CD4-positive, alpha-beta T cell treated with Interleukin-10 for 1 hour (primary cell): ENCODE results near the gene TNFAIP8L2.
"Not testable (repeated sequence)": the region's sequence is repeated elsewhere in the genome, so short reads cannot be mapped to it uniquely, and the experiment has no call there.

ENCODE experiments used
- DNase-seq: peaks from one replicate; pipeline ENCODE4 v3.0.0-alpha.2; 2020

TNFAIP8L2 gene

DNA sequence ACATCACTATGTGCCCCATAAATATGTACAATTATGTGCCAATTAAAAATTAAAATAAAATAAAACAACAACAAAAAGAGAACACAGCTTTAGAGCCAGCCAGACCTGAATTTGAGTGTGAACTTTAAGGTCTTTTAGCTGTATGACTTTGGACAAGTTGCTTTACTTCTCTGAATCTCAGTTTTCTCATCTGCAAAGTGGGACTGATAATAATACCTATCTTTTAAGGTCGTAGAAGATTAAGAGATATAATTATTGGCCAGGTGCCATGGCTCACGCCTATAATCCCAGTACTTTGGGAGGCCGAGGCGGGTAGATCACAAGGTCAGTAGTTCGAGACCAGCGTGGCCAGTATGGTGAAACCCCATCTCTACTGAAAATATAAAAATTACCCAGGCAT is 36.9 kb downstream of the TNFAIP8L2 start:
- DNase-seq: no peak

DNA sequence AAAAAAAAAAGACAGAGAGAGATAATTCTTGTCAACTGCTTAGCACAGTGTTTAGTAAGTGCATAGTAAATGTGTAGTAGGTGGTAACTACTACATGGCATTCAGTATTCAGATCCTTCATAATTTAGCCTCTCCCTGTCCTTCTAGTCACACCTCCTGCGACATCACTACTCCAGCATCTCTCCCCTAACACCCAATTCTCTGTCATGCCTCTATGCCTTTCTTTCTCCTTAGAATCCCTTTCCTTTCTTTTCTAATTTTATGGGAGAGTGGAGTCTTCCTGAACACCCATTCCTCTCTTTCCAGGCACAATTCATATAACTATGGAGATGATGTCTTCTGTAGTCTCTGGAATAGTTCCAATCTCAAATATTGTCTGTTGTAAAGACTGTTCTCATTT is 37.4 kb downstream of the TNFAIP8L2 start:
- DNase-seq: no peak

DNA sequence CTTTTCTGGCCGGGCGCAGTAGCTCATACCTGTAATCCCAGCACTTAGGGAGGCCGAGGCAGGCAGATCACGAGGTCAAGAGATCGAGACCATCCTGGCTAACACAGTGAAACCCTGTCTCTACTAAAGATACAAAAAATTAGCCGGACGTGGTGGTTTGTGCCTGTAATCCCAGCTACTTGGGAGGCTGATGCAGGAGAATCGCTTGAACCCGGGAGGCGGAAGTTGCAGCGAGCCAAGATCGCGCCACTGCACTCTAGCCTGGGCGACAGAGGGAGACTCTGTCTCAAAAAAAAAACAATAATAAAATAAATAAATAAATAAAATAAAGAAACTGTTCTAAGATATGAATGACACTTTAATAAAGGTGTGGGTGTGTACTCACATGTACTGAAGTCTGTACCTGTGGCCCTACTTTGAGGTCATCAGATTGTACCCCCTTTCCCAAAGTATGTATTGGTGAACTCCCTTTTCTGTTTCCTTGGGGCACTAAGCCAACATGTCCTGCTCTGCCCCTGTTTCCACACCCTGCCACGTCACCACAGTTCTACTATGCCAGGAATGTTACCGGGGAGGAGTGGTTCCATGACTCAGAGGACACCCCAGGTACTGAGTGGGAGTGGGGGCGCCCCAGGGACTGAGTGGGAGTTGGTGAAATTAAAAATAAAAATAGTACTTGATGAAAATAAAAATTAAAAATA is 38.6 kb downstream of the TNFAIP8L2 start:
- DNase-seq: not testable (repeated sequence)

DNA sequence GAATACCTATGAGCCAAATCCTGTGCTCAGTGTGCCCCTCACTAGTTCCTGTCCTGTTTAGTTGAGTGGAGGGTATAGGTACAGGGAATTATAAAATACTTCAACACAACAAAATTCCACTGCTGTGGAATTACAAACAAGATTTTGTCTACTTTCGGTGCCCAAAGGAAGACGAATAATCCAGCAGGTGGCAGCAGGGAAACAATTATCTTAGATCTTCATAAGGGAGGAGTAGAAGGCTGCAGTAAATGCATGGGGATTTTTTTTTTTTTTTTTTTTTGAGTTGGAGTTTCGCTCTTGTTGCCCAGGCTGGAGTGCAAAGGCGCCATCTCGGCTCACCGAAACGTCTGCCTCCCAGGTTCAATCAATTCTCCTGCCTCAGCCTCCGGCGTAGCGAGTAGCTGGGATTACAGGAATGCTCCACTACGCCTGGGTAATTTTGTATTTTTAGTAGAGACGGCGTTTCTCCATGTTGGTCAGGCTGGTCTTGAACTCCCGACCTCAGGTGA is 39.9 kb downstream of the TNFAIP8L2 start:
- peak; percentile 74 for DNase-seq

DNA sequence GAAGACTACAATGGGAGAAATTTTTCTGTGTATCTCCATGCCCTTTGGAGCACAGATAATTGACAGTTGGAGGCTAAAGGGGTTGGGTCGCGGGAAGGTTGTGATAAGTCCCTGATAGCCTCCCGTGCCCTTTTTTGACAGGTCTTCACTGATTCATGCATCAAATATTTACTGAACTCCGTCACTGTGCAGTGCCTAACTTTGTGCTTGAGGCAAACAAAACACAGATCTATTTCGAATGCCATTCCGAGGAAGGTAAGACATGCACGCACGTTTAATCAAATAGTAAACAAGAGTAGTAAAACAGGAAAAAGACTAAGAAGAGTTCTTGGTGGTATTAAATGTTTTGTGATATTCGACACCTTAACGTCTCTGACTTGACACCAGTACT is 41.4 kb downstream of the TNFAIP8L2 start:
- no peak for DNase-seq

DNA sequence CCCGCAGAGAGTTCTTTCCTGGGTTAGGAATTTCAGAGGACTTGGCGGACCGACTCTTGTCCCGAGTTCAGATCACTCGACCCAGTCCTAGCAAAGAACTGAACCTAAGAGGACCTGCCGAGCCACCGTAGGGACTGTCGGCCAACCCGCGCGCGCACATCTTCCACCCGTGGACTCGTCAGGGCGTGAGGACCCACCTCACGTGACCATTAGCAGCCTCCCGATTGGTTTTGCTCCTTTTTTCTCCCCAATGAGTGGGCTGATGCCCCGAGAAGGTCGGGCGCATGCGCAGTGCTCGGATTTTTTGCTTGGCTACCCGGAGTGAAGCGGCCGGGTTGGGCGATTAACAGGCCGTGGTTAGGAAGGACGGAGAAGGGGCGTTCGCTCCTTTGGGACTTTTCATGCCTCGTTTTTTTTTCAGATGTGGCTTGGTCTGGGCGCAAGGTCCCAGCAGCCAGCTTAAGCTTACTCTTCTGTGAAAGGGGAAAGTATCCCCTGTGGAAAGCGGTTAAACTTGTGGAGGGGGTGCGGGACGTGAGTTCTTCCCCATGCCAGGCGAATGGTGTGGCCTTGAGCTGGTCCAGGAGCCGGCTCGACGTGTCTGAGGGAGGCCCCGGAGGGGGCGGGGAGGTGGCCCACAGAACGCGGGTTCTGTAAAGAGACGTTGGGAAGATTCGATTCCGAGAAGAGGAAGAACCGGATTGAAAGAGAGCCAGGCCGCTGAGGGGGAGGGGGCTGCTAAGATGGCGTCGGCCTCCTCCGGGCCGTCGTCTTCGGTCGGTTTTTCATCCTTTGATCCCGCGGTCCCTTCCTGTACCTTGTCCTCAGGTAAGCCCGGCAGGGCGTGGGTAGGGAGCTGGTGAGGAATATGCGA is 42.0 kb downstream of the TNFAIP8L2 start, which contains the start of gene PIP5K1A:
TSS of gene PIP5K1A (plus strand) at position 299 of the 874 bp plus-strand sequence. CDS start at position 744, 445 bp downstream.
- DNase-seq: peak; percentile 99

DNA sequence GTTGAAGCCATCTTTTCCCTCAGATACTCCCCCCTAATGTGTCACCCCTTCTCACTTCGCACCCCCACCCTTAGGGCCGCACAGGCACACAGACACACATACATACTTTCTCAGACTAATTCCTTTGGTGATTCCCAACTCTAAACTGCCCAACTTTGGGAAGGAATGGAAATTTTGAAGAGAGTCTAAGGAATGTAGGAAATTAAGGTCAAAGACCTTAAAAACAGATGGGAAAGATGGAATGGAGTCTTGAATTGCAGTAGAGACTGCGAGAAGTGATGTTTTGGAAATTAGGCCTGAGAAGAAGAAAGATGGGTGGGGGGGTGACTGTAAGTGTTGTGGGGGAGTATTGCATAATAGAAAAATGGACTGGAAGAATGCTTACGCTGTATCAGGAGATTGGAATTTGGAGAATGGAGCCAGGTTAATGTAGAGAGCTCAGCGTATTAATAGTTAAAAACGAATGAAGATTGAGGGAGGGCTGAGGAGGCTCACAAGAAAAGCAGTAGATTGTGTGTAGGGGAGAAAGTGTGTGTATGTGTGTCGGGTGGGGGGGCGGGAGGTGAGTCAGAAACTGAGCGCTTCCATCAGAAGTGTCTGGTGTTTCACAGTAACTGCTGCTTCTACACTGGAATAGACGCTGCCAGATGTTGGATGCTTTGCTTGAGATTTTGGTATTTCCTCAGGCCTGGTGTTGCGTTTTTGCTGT is 43.6 kb downstream of the TNFAIP8L2 start:
- DNase-seq: peak; percentile 14

DNA sequence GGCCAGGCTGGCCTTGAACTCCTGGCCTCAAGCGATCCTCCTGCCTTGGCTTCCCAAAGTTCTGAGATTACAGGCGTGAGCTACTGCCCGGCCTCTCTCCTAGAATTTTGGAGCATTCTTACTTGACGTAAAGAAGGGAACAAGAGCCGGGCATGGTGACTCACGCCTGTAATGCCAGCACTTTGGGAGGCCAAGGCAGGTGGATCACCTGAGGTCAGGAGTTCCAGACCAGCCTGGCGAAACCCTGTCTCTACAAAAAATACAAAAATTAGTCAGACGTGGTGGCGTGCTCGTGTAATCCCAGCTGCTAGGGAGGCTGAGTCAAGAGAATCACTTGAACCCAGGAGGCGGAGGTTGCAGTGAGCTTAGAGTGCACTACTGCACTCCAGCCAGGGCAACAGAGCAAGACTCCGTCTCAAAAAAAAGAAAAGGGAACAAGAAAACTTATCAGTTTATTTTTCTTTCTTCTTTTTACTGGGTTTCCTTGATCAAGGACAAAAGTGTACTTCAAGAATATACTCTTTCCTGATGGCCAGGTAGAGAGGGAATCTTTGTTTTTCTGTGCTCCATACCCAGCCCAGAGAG is 49.0 kb downstream of the TNFAIP8L2 start:
- not testable (repeated sequence) for DNase-seq
